GM12865 (cell line): ENCODE data around the gene EDIL3.

Experiments
- DNase-seq: peaks from one replicate; pipeline ENCODE4 v3.0.0; 2010; ENCODE audit warnings: low read depth
- H3K4me3 ChIP-seq: 2 replicates; pipeline ENCODE4 v1.5.1; 2011; ENCODE audit warnings: mild to moderate bottlenecking, low read depth, low read length, control low read depth
- TF ChIP-seq, protein P1 (sequence below): IDR thresholded peaks from 2 replicates; pipeline ENCODE4 v1.5.1; 2011; ENCODE audit warnings: low read length, control low read depth, low read depth, inconsistent platforms; ENCODE audit not compliant: insufficient read depth; ENCODE audit errors: missing control alignments

EDIL3 gene

GRCh38 chr5:84202136-84202535 is 182.5 kb downstream of the EDIL3 start:
- DNase-seq, result no peak
- TF ChIP-seq, protein P1, sequence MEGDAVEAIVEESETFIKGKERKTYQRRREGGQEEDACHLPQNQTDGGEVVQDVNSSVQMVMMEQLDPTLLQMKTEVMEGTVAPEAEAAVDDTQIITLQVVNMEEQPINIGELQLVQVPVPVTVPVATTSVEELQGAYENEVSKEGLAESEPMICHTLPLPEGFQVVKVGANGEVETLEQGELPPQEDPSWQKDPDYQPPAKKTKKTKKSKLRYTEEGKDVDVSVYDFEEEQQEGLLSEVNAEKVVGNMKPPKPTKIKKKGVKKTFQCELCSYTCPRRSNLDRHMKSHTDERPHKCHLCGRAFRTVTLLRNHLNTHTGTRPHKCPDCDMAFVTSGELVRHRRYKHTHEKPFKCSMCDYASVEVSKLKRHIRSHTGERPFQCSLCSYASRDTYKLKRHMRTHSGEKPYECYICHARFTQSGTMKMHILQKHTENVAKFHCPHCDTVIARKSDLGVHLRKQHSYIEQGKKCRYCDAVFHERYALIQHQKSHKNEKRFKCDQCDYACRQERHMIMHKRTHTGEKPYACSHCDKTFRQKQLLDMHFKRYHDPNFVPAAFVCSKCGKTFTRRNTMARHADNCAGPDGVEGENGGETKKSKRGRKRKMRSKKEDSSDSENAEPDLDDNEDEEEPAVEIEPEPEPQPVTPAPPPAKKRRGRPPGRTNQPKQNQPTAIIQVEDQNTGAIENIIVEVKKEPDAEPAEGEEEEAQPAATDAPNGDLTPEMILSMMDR, result no peak
- H3K4me3 ChIP-seq, result no peak overlapping the region

DNA sequence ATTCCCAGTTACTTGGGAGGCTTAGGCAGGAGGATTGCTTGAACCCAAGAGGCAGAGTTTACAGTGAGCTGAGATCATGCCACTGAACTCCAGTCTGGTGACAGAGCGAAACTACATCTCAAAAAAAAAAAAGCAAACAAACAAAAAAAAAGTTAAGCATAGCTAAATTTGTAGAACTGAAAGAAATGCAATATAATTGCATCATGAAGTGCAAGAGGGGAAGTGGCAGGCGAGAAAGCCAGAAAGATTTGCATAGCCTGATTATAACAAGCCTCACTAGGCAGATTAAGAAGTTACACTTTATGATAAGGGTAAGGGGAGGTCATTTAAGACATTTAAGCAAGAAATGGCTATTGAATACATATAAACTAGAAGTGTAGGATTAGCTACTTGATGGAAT is 187.1 kb downstream of the EDIL3 start:
- no peak overlapping the region for H3K4me3 ChIP-seq
- TF ChIP-seq, protein P1, result no peak
- no peak for DNase-seq

GRCh38 chr5:84191281-84191680 is 193.4 kb downstream of the EDIL3 start:
- TF ChIP-seq, protein P1, result no peak
- no peak overlapping the region for H3K4me3 ChIP-seq
- DNase-seq, result no peak

- TF ChIP-seq, protein P1, result no peak
- no peak for DNase-seq
- H3K4me3 ChIP-seq, result no peak overlapping the region
These were observed 199.8 kb downstream of the EDIL3 start for GRCh38 chr5:84184857-84185256.

DNA sequence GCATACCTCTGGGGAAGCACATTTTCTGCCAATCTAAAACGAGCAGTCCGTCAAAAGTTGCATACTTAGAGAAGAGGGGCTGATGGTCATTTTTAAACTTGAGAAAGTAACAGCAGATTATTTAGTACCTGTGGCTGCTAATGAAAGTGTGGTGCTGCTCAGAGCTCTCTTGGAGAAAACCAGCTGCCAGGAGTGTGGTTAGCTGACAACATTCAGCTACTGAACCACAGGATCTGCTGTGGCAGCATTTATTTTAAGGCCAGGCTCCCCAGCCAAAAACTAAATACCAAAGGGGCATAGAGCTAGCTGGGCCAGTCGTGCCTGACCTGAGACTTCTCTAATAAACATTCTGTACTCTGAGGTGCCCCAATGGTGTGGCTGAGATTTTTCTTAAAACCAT is 203.6 kb downstream of the EDIL3 start:
- peak; percentile 4 for DNase-seq
- H3K4me3 ChIP-seq, result no peak overlapping the region
- TF ChIP-seq, protein P1, result no peak

DNA sequence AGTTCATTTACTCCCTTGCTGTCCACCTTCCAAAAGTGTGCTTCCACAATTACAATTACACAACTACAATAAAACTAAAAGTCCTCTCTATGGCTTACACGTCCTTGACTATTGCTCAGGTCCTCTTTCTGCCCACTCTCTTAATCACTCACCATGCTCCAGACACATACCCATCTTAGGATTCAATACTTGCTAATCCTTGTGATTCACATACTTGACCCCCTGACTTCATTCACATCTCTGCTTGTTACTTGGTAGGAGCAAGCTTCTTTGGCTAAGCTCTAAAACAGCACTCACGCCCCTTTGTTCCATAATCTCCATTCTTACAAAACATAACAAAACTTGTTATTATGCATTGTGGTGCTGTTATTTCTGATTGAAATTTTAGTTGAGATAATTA is 215.8 kb downstream of the EDIL3 start:
- no peak for DNase-seq
- TF ChIP-seq, protein P1, result no peak
- H3K4me3 ChIP-seq, result no peak overlapping the region

DNA sequence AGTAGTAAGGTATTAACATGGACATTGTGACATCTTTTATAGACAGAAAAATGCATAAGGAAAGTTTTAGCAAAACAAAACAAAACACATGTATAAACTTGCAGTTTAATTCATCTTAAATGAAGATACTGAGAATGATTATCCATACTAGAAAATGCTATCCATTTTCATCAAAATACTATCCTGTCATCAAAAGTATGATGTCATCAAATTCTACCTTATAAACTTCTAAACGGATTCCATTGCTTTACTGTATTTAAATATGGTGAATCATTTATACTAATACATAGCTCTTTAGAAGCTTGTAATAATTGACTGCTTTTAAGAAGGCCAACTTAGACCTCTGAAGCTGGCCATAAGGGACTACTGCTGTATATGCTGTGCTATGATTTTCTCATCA is 221.0 kb downstream of the EDIL3 start:
- DNase-seq, result no peak
- H3K4me3 ChIP-seq, result no peak overlapping the region
- TF ChIP-seq, protein P1, result no peak
